Astrocyte (in vitro differentiated cells and primary cell): ENCODE measurements around the gene C3orf62. TPM values are rescaled to one million over a fixed set of nuclear protein-coding genes. Genes with fewer than 3 reads are reported as not detected.
A peak's percentile ranks its signal among the peaks of the same experiment; 100 is the strongest.

ENCODE experiments used
- DNase-seq: peaks from one replicate; pipeline ENCODE4 v3.0.0-alpha.2; 2010; ENCODE audit warnings: low read depth
- FAIRE-seq: peaks from 2 replicates; lab custom pipeline; 2011; peaks lifted over from hg19 to GRCh38; lab: Jason Lieb, UNC
- H2AFZ ChIP-seq: 2 replicates; pipeline ENCODE4 v1.6.0; 2012; ENCODE audit warnings: low read depth, low read length, inconsistent platforms
- H3K27ac ChIP-seq: 2 replicates; pipeline ENCODE4 v1.5.1; 2011; ENCODE audit warnings: low read depth, low read length, inconsistent platforms
- H3K27me3 ChIP-seq: 2 replicates; pipeline ENCODE4 v1.6.0; 2011; ENCODE audit warnings: low read length, inconsistent platforms; ENCODE audit not compliant: insufficient read depth
- H3K36me3 ChIP-seq: 2 replicates; pipeline ENCODE4 v1.5.1; 2011; ENCODE audit warnings: low read length, inconsistent platforms; ENCODE audit not compliant: insufficient read depth
- H3K4me1 ChIP-seq: 2 replicates; pipeline ENCODE4 v1.5.1; 2011; ENCODE audit warnings: low read length, inconsistent platforms; ENCODE audit not compliant: insufficient read depth
- H3K4me2 ChIP-seq: 2 replicates; pipeline ENCODE4 v1.6.0; 2012; ENCODE audit warnings: low read length, inconsistent platforms
- H3K4me3 ChIP-seq: 2 replicates; pipeline ENCODE4 v1.5.1; 2011; ENCODE audit warnings: low read depth, mild to moderate bottlenecking, low read length, inconsistent platforms; ENCODE audit not compliant: insufficient read depth
- H3K79me2 ChIP-seq: 2 replicates; pipeline ENCODE4 v1.6.0; 2012; ENCODE audit warnings: mild to moderate bottlenecking, low read length, inconsistent platforms; ENCODE audit not compliant: insufficient read depth
- H3K9ac ChIP-seq: 2 replicates; pipeline ENCODE4 v1.6.0; 2012; ENCODE audit warnings: mild to moderate bottlenecking, low read length, inconsistent platforms
- H3K9me3 ChIP-seq: 2 replicates; pipeline ENCODE4 v1.5.1; 2012; ENCODE audit warnings: low read depth, mild to moderate bottlenecking, low read length, inconsistent platforms; ENCODE audit not compliant: insufficient read depth
- H4K20me1 ChIP-seq: 2 replicates; pipeline ENCODE4 v1.6.0; 2012; ENCODE audit warnings: low read length, inconsistent platforms; ENCODE audit not compliant: insufficient read depth
- H3K27ac Mint-ChIP-seq: one replicate; pipeline ENCODE4 v1.8.0; 2021; ENCODE audit warnings: mild to moderate bottlenecking, mixed read lengths; ENCODE audit not compliant: unreplicated experiment
- H3K27me3 Mint-ChIP-seq: one replicate; pipeline ENCODE4 v1.8.0; 2021; ENCODE audit warnings: low read depth, mixed read lengths; ENCODE audit not compliant: unreplicated experiment
- H3K36me3 Mint-ChIP-seq: one replicate; pipeline ENCODE4 v1.8.0; 2021; ENCODE audit warnings: low read depth, mixed read lengths; ENCODE audit not compliant: unreplicated experiment
- H3K4me1 Mint-ChIP-seq: one replicate; pipeline ENCODE4 v1.8.0; 2021; ENCODE audit warnings: low read depth, mixed read lengths; ENCODE audit not compliant: unreplicated experiment
- H3K4me3 Mint-ChIP-seq: one replicate; pipeline ENCODE4 v1.8.0; 2021; ENCODE audit warnings: mild to moderate bottlenecking, moderate library complexity, mixed read lengths; ENCODE audit not compliant: unreplicated experiment
- H3K9me3 Mint-ChIP-seq: one replicate; pipeline ENCODE4 v1.8.0; 2021; ENCODE audit warnings: mild to moderate bottlenecking, mixed read lengths; ENCODE audit not compliant: unreplicated experiment
- EZH2 ChIP-seq: IDR thresholded peaks from 2 replicates; pipeline ENCODE4 v1.6.1; 2012; ENCODE audit warnings: mild to moderate bottlenecking, low read length, inconsistent platforms; ENCODE audit not compliant: insufficient read depth
- total RNA-seq: library from RNA; stranded (reverse); gene quantifications from 2 replicates; pipeline ENCODE4 v1.2.1, GENCODE V29; 2021
- TF ChIP-seq, protein P1 (sequence below): IDR thresholded peaks from 2 replicates; pipeline ENCODE4 v1.5.1; 2011; ENCODE audit warnings: low read depth, mild to moderate bottlenecking, inconsistent platforms, low read length, moderate library complexity; ENCODE audit not compliant: insufficient read depth

The C3orf62 gene
- total RNA-seq, 1 donor from 2014 or later, result 4.8 TPM

DNA sequence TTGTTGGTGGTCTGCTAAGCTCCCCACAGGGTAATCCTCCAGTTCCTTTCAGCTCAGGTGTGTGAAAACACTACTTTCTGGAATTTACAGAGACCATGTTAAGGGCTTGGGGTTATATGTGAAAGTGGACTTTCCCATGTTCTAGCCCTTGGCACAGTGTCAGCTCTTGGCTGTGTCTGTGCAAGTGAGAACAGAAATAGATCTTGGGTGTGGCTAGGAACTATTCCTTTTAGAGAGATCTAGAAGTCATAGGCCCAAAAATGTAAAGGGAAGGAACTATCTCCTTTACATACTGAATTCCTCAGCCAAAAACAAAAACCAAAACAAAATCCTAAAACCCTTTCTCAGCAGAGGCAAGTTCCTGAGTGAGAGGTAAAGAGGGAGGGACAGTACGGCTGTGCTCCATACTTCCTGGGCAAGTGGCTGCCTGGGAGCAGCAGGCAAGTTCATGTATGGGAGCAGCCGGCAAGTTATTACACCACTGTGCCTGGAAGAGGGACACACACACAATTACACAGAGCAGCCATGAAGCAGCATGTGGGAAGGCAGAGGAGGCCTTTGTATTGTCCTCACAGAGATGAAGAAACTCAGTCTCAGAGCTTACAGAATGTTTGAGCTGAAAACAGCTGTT lies 19.9 kb upstream of the C3orf62 start:
- DNase-seq (no peak), FAIRE-seq (no peak)
- Histone ChIP-seq H4K20me1 (peaks cover 7% of the 10 kb centered on the region), H3K4me2 (no peak overlapping the region), H3K4me3 (no peak overlapping the region), H3K4me1 (no peaks in the 10 kb centered on the region), H3K9ac (no peak overlapping the region), H3K27me3 (no peaks in the 10 kb centered on the region), H3K9me3 (no peaks in the 10 kb centered on the region), H3K36me3 (peaks cover 51% of the 10 kb centered on the region), H2AFZ (no peak overlapping the region), H3K27ac (no peak overlapping the region), H3K79me2 (no peaks in the 10 kb centered on the region)
- TF ChIP-seq, protein P1, sequence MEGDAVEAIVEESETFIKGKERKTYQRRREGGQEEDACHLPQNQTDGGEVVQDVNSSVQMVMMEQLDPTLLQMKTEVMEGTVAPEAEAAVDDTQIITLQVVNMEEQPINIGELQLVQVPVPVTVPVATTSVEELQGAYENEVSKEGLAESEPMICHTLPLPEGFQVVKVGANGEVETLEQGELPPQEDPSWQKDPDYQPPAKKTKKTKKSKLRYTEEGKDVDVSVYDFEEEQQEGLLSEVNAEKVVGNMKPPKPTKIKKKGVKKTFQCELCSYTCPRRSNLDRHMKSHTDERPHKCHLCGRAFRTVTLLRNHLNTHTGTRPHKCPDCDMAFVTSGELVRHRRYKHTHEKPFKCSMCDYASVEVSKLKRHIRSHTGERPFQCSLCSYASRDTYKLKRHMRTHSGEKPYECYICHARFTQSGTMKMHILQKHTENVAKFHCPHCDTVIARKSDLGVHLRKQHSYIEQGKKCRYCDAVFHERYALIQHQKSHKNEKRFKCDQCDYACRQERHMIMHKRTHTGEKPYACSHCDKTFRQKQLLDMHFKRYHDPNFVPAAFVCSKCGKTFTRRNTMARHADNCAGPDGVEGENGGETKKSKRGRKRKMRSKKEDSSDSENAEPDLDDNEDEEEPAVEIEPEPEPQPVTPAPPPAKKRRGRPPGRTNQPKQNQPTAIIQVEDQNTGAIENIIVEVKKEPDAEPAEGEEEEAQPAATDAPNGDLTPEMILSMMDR, result no peak
- TF ChIP-seq EZH2, result no peak
- Mint-ChIP-seq H3K4me3 (no peak overlapping the region), H3K4me1 (peaks cover 5% of the 10 kb centered on the region), H3K36me3 (peaks cover 37% of the 10 kb centered on the region), H3K27ac (no peak overlapping the region), H3K9me3 (no peaks in the 10 kb centered on the region), H3K27me3 (no peaks in the 10 kb centered on the region)

DNA sequence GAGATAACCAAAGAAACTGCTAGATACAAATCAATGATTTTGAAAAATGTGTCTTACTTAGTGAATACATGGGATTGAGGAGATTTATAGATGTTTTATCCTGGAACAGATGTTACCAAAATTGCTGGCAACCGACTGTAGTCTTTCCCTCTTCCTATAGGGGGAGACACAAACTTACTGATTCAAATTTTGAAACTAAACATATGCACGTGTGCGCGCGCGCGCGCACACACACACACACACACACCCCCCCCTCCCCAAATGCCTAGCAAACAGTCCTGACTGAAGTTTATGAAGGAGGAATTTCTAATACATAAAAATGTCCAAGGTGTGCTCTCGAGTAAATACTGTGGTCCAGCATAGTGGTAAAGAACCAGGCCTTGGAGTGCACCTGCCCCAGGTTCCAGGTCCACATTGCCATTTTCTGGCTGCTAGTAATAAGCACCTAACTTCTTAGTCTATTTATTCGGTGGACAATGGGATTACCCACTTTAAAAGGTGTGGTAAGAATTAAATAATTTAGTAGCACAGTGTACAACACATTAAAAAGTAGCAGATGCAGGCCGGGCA lies 18.5 kb upstream of the C3orf62 start:
- Histone ChIP-seq H3K9me3 (no peaks in the 10 kb centered on the region), H3K9ac (no peak overlapping the region), H2AFZ (no peak overlapping the region), H3K4me2 (no peak overlapping the region), H4K20me1 (peaks cover 7% of the 10 kb centered on the region), H3K36me3 (peaks cover 45% of the 10 kb centered on the region), H3K27me3 (no peaks in the 10 kb centered on the region), H3K27ac (no peak overlapping the region), H3K4me3 (no peak overlapping the region), H3K4me1 (no peaks in the 10 kb centered on the region), H3K79me2 (no peaks in the 10 kb centered on the region)
- no peak overlapping the region for H3K27ac Mint-ChIP-seq
- peaks cover 5% of the 10 kb centered on the region for H3K4me1 Mint-ChIP-seq
- H3K36me3 Mint-ChIP-seq, result peaks cover 38% of the 10 kb centered on the region
- no peaks in the 10 kb centered on the region for H3K27me3 Mint-ChIP-seq
- H3K4me3 Mint-ChIP-seq, result no peak overlapping the region
- TF ChIP-seq EZH2, result no peak
- TF ChIP-seq, protein P1, result peak; percentile 62
- FAIRE-seq (no peak), DNase-seq (no peak)
- H3K9me3 Mint-ChIP-seq, result no peaks in the 10 kb centered on the region

DNA sequence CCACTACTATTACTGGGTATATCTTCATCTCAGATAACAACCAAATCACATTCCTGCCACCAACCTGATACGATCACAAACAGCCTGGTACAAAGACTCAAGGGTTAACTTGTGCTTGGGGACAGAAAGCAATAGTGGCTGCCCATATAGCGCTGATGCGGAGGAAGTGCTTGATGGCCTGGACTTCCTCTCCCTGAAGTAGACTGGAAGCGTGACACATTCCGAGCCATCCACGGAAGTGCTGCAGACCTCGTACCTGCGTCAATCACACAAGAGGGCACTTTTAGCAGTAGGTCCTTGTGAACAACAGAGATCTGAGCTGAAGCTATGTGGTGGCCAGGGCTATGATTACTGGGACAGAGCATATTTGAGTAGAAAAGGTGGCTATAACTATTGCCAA lies 17.3 kb upstream of the C3orf62 start:
- Mint-ChIP-seq H3K27ac (no peak overlapping the region), H3K4me3 (no peak overlapping the region), H3K4me1 (peaks cover 5% of the 10 kb centered on the region), H3K9me3 (no peaks in the 10 kb centered on the region), H3K36me3 (peaks cover 35% of the 10 kb centered on the region), H3K27me3 (no peaks in the 10 kb centered on the region)
- Histone ChIP-seq H3K4me2 (no peak overlapping the region), H3K9ac (no peak overlapping the region), H3K36me3 (peaks cover 47% of the 10 kb centered on the region), H3K4me1 (no peaks in the 10 kb centered on the region), H3K27ac (no peak overlapping the region), H3K27me3 (no peaks in the 10 kb centered on the region), H4K20me1 (peaks cover 7% of the 10 kb centered on the region), H2AFZ (no peak overlapping the region), H3K9me3 (no peaks in the 10 kb centered on the region), H3K79me2 (no peaks in the 10 kb centered on the region), H3K4me3 (no peak overlapping the region)
- DNase-seq, result no peak
- TF ChIP-seq EZH2, result no peak
- TF ChIP-seq, protein P1, result no peak
- FAIRE-seq, result no peak
